VCaP (cell line): ENCODE results near the gene PEX14.

ENCODE experiments used
- H3K27ac ChIP-seq: fragments of 450-650 bp; 2 replicates; pipeline ENCODE4 v1.5.1; 2017
- CTCF ChIP-seq: fragments of 450-650 bp; conservative IDR thresholded peaks from 2 replicates; pipeline ENCODE4 v1.5.1; 2017; ENCODE audit warnings: mild to moderate bottlenecking, moderate library complexity

Gene PEX14

GRCh38 chr1:10659218-10659617 is 184.5 kb downstream of the PEX14 start:
- H3K27ac ChIP-seq, result no peak overlapping the region
- TF ChIP-seq CTCF, result no peak

- no peak overlapping the region for H3K27ac ChIP-seq
- no peak for TF ChIP-seq CTCF
Observed at GRCh38 chr1:10659646-10660540, 185.1 kb downstream of the PEX14 start.

GRCh38 chr1:10661453-10661852 is 186.7 kb downstream of the PEX14 start:
- no peak for TF ChIP-seq CTCF

GRCh38 chr1:10662090-10662688 is 187.4 kb downstream of the PEX14 start:
- no peak for TF ChIP-seq CTCF

More at GRCh38 chr1:10661453-10661852, 186.7 kb downstream of the PEX14 start:
- H3K27ac ChIP-seq, result peak overlapping the region; percentile 9; the same call in 1 of the 2 replicates

GRCh38 chr1:10662824-10663677 is 188.3 kb downstream of the PEX14 start:
- no peak for TF ChIP-seq CTCF
- H3K27ac ChIP-seq, result peak overlapping the region; percentile 27; the same call in 1 of the 2 replicates

More at GRCh38 chr1:10662090-10662688, 187.4 kb downstream of the PEX14 start:
- peak overlapping the region; percentile 27; the same call in 1 of the 2 replicates for H3K27ac ChIP-seq

- TF ChIP-seq CTCF, result no peak
- H3K27ac ChIP-seq, result no peak overlapping the region
Observed at GRCh38 chr1:10663678-10664035, 188.9 kb downstream of the PEX14 start.

- no peak for TF ChIP-seq CTCF
- no peak overlapping the region for H3K27ac ChIP-seq
Observed at GRCh38 chr1:10664251-10664650, 189.5 kb downstream of the PEX14 start.
